Measurements from ENCODE around the gene ZNF678. TPM values are rescaled to one million over a fixed set of nuclear protein-coding genes. Genes with fewer than 3 reads are reported as not detected.

The ZNF678 gene
- total and polyA plus RNA-seq, 11 donors, result 0.99 to 6.0 (median 3.1) TPM

DNA sequence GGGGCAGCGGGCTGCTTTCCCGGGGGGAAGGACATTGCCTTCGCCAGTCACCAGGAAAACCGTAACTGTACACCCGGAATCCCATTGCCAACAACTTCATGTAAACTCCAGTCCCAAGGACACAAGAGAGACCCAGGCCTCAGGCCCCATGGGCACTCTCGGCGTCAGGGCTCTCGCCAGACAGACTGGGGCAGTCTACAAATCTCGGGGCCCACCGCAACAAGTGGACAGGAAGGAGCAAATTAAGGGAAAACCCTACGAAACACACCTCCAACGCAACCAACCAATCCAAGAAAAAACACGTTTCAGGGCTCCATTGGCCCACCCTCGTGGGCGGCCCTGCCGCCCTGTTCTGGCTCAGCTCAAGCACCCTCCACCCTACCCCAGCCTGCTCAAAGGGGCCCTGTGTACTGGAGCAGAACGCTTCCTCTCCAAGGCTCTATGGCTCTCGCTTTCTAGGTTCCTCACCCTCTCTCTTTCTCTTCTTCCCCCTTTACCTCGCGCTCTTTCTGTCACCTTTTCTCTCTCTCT, 4.6 kb upstream of the ZNF678 start:
- no peak overlapping the region for H3K27ac ChIP-seq
- ATAC-seq, result no peak
- no peaks in the 10 kb centered on the region for H3K36me3 ChIP-seq
- H3K9me3 ChIP-seq, result peaks cover 0 to 6% (median 0%) of the 10 kb centered on the region in 12 donors
- intact Hi-C loops (cut with DNase I), result no loop called here
- TF ChIP-seq, protein P1, sequence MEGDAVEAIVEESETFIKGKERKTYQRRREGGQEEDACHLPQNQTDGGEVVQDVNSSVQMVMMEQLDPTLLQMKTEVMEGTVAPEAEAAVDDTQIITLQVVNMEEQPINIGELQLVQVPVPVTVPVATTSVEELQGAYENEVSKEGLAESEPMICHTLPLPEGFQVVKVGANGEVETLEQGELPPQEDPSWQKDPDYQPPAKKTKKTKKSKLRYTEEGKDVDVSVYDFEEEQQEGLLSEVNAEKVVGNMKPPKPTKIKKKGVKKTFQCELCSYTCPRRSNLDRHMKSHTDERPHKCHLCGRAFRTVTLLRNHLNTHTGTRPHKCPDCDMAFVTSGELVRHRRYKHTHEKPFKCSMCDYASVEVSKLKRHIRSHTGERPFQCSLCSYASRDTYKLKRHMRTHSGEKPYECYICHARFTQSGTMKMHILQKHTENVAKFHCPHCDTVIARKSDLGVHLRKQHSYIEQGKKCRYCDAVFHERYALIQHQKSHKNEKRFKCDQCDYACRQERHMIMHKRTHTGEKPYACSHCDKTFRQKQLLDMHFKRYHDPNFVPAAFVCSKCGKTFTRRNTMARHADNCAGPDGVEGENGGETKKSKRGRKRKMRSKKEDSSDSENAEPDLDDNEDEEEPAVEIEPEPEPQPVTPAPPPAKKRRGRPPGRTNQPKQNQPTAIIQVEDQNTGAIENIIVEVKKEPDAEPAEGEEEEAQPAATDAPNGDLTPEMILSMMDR (IDR thresholded peaks at IDR 0.05), result no peak
- TF ChIP-seq POLR2A (IDR thresholded peaks at IDR 0.05), result no peak
- H3K4me3 ChIP-seq, result no peak overlapping the region
- 60 to 83% (median 67%) methylated on average over 20 of the region's 20 CpGs for WGBS, 4 donors
- peaks cover 0 to 13% (median 1%) of the 10 kb centered on the region in 12 donors for H3K4me1 ChIP-seq
- DNase-seq, result no peak
- H3K27me3 ChIP-seq, result peaks cover 6 to 42% (median 30%) of the 10 kb centered on the region in 9 donors

DNA sequence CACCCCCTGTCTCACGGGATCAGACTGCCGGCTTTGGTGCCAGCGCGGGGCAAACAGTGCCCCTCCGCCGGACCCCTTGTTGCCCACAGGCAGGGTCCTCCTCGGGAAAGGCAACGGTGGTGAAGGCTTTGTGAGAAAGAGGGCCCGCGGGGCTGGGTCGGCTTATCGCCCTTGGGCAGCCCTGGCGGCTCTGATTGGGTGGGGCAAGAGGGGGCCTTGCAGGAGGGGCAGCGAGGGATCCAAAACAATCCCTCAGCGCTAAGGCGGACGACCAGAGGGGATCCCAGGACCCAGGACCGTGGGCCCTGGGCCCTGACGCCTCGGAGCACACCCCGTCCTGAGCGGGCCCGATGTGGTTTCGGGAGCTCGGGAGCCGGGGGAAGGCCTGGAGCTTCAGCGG, 3.9 kb upstream of the ZNF678 start:
- intact Hi-C loops (cut with DNase I), result no loop called here
- TF ChIP-seq, protein P1 (IDR thresholded peaks at IDR 0.05), result no peak
- TF ChIP-seq POLR2A (IDR thresholded peaks at IDR 0.05), result no peak

DNA sequence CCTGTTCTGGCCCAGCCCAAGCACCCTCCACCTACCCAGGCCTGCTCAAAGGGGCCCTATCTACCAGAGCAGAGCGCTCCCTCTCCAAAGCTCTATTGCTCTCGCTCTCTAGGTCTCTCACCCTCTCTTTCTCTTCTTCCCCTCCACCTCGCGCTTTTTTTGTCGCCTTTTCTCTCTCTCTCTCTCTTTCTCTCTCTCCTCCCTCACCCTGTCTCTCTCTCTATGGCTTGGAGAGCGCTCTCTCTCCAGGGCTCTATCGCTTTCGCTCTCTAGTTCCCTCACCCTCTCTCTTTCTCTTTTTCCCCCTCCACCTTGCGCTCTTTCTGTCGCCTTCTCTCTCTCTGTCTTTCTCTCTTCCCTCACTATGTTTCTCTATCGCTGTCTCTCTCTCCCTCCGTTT, 3.4 kb upstream of the ZNF678 start:
- intact Hi-C loops (cut with DNase I), result loop anchor here in 7 of 10 donors (5.0 to 10.0 kb wide), 6 partner anchors 165 to 387 kb away; partner anchors contain the start of genes WNT9A (in 2 of the 7), JMJD4 (in 1 of the 7) and SNAP47 (in 1 of the 7)
- peak overlapping the region in 1 of 12 donors; percentile 2 for H3K4me3 ChIP-seq
- H3K9me3 ChIP-seq, result no peaks in the 10 kb centered on the region
- ATAC-seq, result no peak
- H3K27ac ChIP-seq, result no peak overlapping the region
- H3K27me3 ChIP-seq, result peaks cover 6 to 42% (median 30%) of the 10 kb centered on the region in 9 donors
- peaks cover 0 to 20% (median 8%) of the 10 kb centered on the region in 12 donors for H3K4me1 ChIP-seq
- no peak for DNase-seq
- no peaks in the 10 kb centered on the region for H3K36me3 ChIP-seq
- WGBS, 4 donors, result 63 to 72% (median 69%) methylated on average over 12 of the region's 12 CpGs
- TF ChIP-seq, protein P1 (IDR thresholded peaks at IDR 0.05), result no peak
- no peak for TF ChIP-seq POLR2A (IDR thresholded peaks at IDR 0.05)

More for the DNA sequence above, 3.9 kb upstream of the ZNF678 start:
- DNase-seq (peak in 1 of 5 donors; percentile 48), ATAC-seq (no peak)
- Histone ChIP-seq H3K4me1 (peaks cover 0 to 17% (median 6%) of the 10 kb centered on the region in 12 donors), H3K36me3 (no peaks in the 10 kb centered on the region), H3K4me3 (peak overlapping the region in 1 of 12 donors; percentile 2), H3K27me3 (peaks cover 6 to 42% (median 30%) of the 10 kb centered on the region in 9 donors), H3K27ac (no peak overlapping the region), H3K9me3 (peaks cover 0 to 1% (median 0%) of the 10 kb centered on the region in 12 donors)
- WGBS, 4 donors, result 28 to 37% (median 36%) methylated on average over 15 to 27 of the region's 27 CpGs

DNA sequence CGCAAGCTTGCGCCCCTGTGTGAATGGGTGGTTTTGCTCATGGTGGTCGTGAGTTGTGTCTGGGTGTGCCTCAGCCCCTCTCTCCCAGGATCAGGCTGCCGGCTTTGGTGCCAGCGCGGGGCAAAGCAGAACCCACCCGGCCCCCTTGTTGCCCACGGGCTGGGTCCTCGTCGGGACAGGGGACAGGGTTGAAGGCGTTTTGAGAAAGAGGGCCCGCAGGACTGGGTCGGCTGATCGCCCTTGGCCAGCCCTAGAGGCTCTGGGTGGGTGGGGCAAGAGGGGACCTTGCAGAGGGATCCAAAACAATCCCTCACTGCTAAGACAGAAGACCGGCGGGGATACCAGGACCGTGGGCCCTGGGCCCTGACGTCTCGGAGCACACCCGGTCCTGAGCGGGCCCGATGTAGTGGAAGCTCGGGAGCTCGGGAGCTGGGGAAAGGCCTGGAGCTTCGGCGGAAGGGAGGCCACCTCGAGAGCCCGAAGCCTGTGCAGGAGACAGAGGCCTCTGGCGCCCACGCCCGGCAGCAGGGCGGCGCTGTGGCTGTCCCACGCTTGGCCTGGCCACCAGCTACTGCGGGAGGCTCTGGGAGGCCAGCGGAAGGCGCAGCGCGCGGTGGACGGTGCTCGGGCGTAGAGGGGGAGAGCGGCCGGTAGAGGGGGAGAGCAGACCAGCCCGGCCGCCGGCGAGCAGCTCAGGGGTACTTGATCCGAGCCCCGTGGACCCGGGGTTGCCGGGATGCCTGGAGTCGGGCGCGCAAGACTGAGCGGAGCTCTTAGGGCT, 2.8 kb upstream of the ZNF678 start:
- Histone ChIP-seq H3K27ac (no peak overlapping the region), H3K27me3 (peaks cover 6 to 42% (median 30%) of the 10 kb centered on the region in 9 donors), H3K36me3 (no peaks in the 10 kb centered on the region), H3K4me1 (peaks cover 0 to 23% (median 8%) of the 10 kb centered on the region in 12 donors), H3K9me3 (no peaks in the 10 kb centered on the region), H3K4me3 (peak overlapping the region in 8 of 12 donors; percentile 8 to 38 (median 23))
- DNase-seq, result peak in 3 of 5 donors; percentile 32 to 55 (median 37)
- intact Hi-C loops (cut with DNase I), result loop anchor here in 7 of 10 donors (5.0 to 10.0 kb wide), 6 partner anchors 164 to 387 kb away; partner anchors contain the start of genes WNT9A (in 2 of the 7), JMJD4 (in 1 of the 7) and SNAP47 (in 1 of the 7)
- TF ChIP-seq, protein P1 (IDR thresholded peaks at IDR 0.05), result peak in 3 of 12 donors; percentile 9 to 17 (median 13)
- no peak for TF ChIP-seq POLR2A (IDR thresholded peaks at IDR 0.05)
- ATAC-seq, result peak in 1 of 4 donors; percentile 13
- 22 to 33% (median 30%) methylated on average over 38 to 57 of the region's 57 CpGs for WGBS, 4 donors

All from heart left ventricle (tissue), 16 donors.